Caco-2 (cell line): ENCODE measurements around the gene ZNF277. TPM values are rescaled to one million over a fixed set of nuclear protein-coding genes. Genes with fewer than 3 reads are reported as not detected.

Experiments used
- Bru-seq: library from RNA; stranded (reverse); fragments of 400-500 nt; gene quantifications from one replicate; lab custom pipeline; 2021; lab: Mats Ljungman, UMichigan
- BruChase-seq, 2 experiments: library from RNA; stranded (reverse); fragments of 400-500 nt; gene quantifications; one replicate each; lab custom pipeline; 2021; lab: Mats Ljungman, UMichigan
- BruUV-seq: library from RNA; stranded (reverse); fragments of 400-500 nt; replicated peaks from 2 replicates; lab custom pipeline; 2021; lab: Mats Ljungman, UMichigan
- CTCF ChIA-PET: fragments of 300-600 bp; sonication (Branson Sonifier 250); formaldehyde crosslinking; loops from one replicate; lab custom pipeline; 2022; ENCODE audit warnings: antibody characterized with exemption; lab: Charles Lee
- POLR2A ChIA-PET: fragments of 300-600 bp; sonication (Branson Sonifier 250); formaldehyde crosslinking; loops from one replicate; lab custom pipeline; 2022; ENCODE audit warnings: antibody characterized with exemption; lab: Charles Lee
- DNase-seq, 2 experiments: peaks; one replicate each; pipeline versions ENCODE4 v3.0.0 to v3.0.0-alpha.2; 2020 to 2022
- H3K27me3 ChIP-seq: replicated peaks from 2 replicates; pipeline ENCODE4 v1.6.0; 2011; ENCODE audit warnings: low read length; ENCODE audit not compliant: control insufficient read depth, insufficient read depth
- H3K36me3 ChIP-seq: 2 replicates; pipeline ENCODE4 v1.5.1; 2011; ENCODE audit warnings: low read length; ENCODE audit not compliant: control insufficient read depth, insufficient read depth
- H3K4me1 ChIP-seq: fragments of 250-450 bp; sonication (Bioruptor Pico); 2 replicates; pipeline ENCODE4 v1.5.1; 2020; ENCODE audit warnings: mild to moderate bottlenecking
- H3K4me3 ChIP-seq: 2 replicates; pipeline ENCODE4 v1.5.1; 2011; ENCODE audit warnings: low read depth, mild to moderate bottlenecking, control low read depth, low read length
- H3K9me3 ChIP-seq: fragments of 250-450 bp; sonication (Bioruptor Pico); 2 replicates; pipeline ENCODE4 v1.5.1; 2020; ENCODE audit warnings: mild to moderate bottlenecking, moderate library complexity
- H3K27ac Mint-ChIP-seq: one replicate; pipeline ENCODE4 v1.8.0; 2022; ENCODE audit warnings: mixed read lengths; ENCODE audit not compliant: unreplicated experiment
- H3K27me3 Mint-ChIP-seq: one replicate; pipeline ENCODE4 v1.8.0; 2022; ENCODE audit warnings: mixed read lengths; ENCODE audit not compliant: insufficient read depth, unreplicated experiment
- H3K36me3 Mint-ChIP-seq: one replicate; pipeline ENCODE4 v1.8.0; 2022; ENCODE audit warnings: mild to moderate bottlenecking, mixed read lengths; ENCODE audit not compliant: insufficient read depth, unreplicated experiment
- H3K4me1 Mint-ChIP-seq: one replicate; pipeline ENCODE4 v1.8.0; 2022; ENCODE audit warnings: low read depth, mixed read lengths; ENCODE audit not compliant: unreplicated experiment
- H3K4me3 Mint-ChIP-seq: one replicate; pipeline ENCODE4 v1.8.0; 2022; ENCODE audit warnings: mild to moderate bottlenecking, moderate library complexity, mixed read lengths; ENCODE audit not compliant: unreplicated experiment
- H3K9me3 Mint-ChIP-seq: one replicate; pipeline ENCODE4 v1.8.0; 2022; ENCODE audit warnings: mixed read lengths; ENCODE audit not compliant: unreplicated experiment
- intact Hi-C: fragments of 100-400 bp; cut with micrococcal nuclease; formaldehyde crosslinking; loops from one replicate; pipeline ENCODE4 v1.10.0; 2022; ENCODE audit not compliant: unreplicated experiment
- long read RNA-seq: library from polyadenylated mRNA; stranded (forward); transcript quantifications from one replicate; pipeline ENCODE4 v2.0.0, GENCODE V29; 2022
- total RNA-seq: library from RNA; stranded (reverse); gene quantifications from 2 replicates; pipeline ENCODE4 v1.2.3, GENCODE V29; 2022
- TF ChIP-seq, protein P1 (sequence below), 2 experiments: fragments of 200-600 bp in 1 of 2; IDR thresholded peaks; 1 replicate in 1 of 2; 2 replicates in 1 of 2; pipeline versions ENCODE4 v1.5.1 to v1.8.0; 2011 to 2022; ENCODE audit warnings: antibody characterized with exemption in 1 of 2, control low read depth in 1 of 2, inconsistent platforms in 1 of 2, low read depth in 1 of 2, low read length in 1 of 2, mild to moderate bottlenecking in 1 of 2, moderate library complexity in 1 of 2; ENCODE audit not compliant: insufficient read depth in 1 of 2, severe bottlenecking in 1 of 2, unreplicated experiment in 1 of 2

Gene ZNF277, protein sequence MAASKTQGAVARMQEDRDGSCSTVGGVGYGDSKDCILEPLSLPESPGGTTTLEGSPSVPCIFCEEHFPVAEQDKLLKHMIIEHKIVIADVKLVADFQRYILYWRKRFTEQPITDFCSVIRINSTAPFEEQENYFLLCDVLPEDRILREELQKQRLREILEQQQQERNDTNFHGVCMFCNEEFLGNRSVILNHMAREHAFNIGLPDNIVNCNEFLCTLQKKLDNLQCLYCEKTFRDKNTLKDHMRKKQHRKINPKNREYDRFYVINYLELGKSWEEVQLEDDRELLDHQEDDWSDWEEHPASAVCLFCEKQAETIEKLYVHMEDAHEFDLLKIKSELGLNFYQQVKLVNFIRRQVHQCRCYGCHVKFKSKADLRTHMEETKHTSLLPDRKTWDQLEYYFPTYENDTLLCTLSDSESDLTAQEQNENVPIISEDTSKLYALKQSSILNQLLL
- total RNA-seq: 22.8 and 23.2 TPM in 2 replicates
- percentile 77 among the genes with signal in this experiment for Bru-seq, nascent RNA
- BruChase-seq, experiment 1, labeled RNA remaining after a 2-hour chase: percentile 65 among the genes with signal in this experiment
- BruChase-seq, experiment 2, labeled RNA remaining after a 6-hour chase: percentile 58 among the genes with signal in this experiment
- long read RNA-seq, transcript ZNF277-201 (12 exons, 1,849 nt): major isoform, 31 of 37 reads
- long read RNA-seq, partial matches to known transcripts: 0 of 37 reads
- long read RNA-seq, other reads (novel, unspliced or antisense): 5 of 37 reads

DNA sequence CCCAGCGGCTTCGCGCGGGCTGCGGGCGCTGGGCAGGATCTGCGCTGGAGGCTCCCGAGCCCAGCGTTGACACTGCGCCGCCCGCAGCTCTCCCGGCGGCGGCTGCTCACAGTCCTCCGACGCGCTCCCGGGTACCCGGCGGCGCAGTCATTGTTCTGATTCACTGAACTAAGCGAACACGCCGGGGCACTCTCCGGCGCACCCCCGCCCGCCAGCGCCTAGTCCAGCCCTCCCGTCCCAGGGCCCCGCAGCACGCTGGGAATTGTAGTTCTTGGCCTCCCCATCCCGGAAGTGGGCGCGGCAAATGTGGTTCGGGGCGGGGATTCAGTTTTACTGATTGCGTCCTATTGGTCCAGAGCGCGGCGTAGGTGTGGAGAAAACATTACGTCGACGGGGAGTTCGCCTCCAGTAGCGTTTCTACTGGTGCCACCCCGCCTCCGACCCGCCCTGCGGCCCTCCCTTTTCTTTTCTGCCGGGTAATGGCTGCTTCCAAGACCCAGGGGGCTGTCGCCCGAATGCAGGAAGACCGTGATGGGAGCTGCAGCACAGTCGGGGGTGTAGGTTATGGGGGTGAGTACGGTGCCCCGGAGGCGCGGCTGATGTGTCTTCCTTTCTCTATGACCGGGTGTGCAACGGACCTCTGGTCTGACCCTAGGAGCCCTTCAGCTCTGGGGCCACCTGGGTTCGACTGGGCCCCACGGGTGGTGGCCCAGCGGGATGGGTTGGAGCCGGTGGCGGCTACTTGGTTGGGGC, at the start of gene ZNF277, which contains the start of gene DOCK4:
Gene ZNF277 (plus strand): TSS at position 458 of the 753 bp plus-strand sequence. CDS start 22 bp downstream, at position 480.
Gene DOCK4 (minus strand): TSS at position 162 of the 753 bp plus-strand sequence. CDS start 261 bp downstream, outside the sequence.
- CTCF ChIA-PET: interaction anchor here (0.7 kb wide), 1 partner anchor 11 kb away, joined by 3 read pairs; no protein-coding TSS in a partner anchor

GRCh38 chr7:112157072-112157471, 49.4 kb upstream of the ZNF277 start:
- no TSS peak for BruUV-seq
- no peak for DNase-seq
- no peaks in the 10 kb centered on the region for H3K27me3 ChIP-seq
- Mint-ChIP-seq H3K27ac (no peak overlapping the region), H3K9me3 (no peaks in the 10 kb centered on the region), H3K4me3 (no peak overlapping the region), H3K4me1 (peaks cover under 1% of the 10 kb centered on the region), H3K27me3 (peaks cover 5% of the 10 kb centered on the region), H3K36me3 (no peaks in the 10 kb centered on the region)
- TF ChIP-seq, protein P1, sequence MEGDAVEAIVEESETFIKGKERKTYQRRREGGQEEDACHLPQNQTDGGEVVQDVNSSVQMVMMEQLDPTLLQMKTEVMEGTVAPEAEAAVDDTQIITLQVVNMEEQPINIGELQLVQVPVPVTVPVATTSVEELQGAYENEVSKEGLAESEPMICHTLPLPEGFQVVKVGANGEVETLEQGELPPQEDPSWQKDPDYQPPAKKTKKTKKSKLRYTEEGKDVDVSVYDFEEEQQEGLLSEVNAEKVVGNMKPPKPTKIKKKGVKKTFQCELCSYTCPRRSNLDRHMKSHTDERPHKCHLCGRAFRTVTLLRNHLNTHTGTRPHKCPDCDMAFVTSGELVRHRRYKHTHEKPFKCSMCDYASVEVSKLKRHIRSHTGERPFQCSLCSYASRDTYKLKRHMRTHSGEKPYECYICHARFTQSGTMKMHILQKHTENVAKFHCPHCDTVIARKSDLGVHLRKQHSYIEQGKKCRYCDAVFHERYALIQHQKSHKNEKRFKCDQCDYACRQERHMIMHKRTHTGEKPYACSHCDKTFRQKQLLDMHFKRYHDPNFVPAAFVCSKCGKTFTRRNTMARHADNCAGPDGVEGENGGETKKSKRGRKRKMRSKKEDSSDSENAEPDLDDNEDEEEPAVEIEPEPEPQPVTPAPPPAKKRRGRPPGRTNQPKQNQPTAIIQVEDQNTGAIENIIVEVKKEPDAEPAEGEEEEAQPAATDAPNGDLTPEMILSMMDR (IDR thresholded peaks at IDR 0.05; ENCODE audit: insufficient read depth in 1 of 2, low read depth in 1 of 2, low read length in 1 of 2, severe bottlenecking in 1 of 2, unreplicated experiment in 1 of 2): no peak
- peaks cover 12% of the 10 kb centered on the region for H3K4me1 ChIP-seq
- H3K9me3 ChIP-seq: no peaks in the 10 kb centered on the region
- POLR2A ChIA-PET: no interaction called here
- CTCF ChIA-PET: no interaction called here
- intact Hi-C loops: no loop called here
- no peaks in the 10 kb centered on the region for H3K36me3 ChIP-seq
- H3K4me3 ChIP-seq: no peak overlapping the region

More for the DNA sequence above, at the start of gene ZNF277, which contains the start of gene DOCK4:
- Mint-ChIP-seq H3K27ac (peak within 1 kb of the TSS; percentile 93), H3K4me1 (peaks cover 16% of the 10 kb centered on the region), H3K9me3 (no peaks in the 10 kb centered on the region), H3K36me3 (peaks cover 16% of the 10 kb centered on the region), H3K4me3 (peak within 1 kb of the TSS; percentile 97), H3K27me3 (peaks cover 11% of the 10 kb centered on the region)
- Histone ChIP-seq H3K9me3 (no peaks in the 10 kb centered on the region), H3K4me3 (peak within 1 kb of the TSS; percentile 91), H3K4me1 (peaks cover 9% of the 10 kb centered on the region), H3K36me3 (no peaks in the 10 kb centered on the region), H3K27me3 (no peaks in the 10 kb centered on the region)
- POLR2A ChIA-PET: interaction anchor here (1.3 kb wide), 1 partner anchor 244 kb away, joined by 8 read pairs; the partner anchor contains the start of gene IFRD1
- peak; percentile 98 for DNase-seq
- TF ChIP-seq, protein P1 (IDR thresholded peaks at IDR 0.05; ENCODE audit: insufficient read depth in 1 of 2, low read depth in 1 of 2, low read length in 1 of 2, severe bottlenecking in 1 of 2, unreplicated experiment in 1 of 2): no peak
- BruUV-seq: no TSS peak
- intact Hi-C loops: loop anchor here (2.0 to 5.0 kb wide), 5 partner anchors 44 to 460 kb away; no protein-coding TSS in a partner anchor
